ENCODE results near the gene PACSIN3.

DNA sequence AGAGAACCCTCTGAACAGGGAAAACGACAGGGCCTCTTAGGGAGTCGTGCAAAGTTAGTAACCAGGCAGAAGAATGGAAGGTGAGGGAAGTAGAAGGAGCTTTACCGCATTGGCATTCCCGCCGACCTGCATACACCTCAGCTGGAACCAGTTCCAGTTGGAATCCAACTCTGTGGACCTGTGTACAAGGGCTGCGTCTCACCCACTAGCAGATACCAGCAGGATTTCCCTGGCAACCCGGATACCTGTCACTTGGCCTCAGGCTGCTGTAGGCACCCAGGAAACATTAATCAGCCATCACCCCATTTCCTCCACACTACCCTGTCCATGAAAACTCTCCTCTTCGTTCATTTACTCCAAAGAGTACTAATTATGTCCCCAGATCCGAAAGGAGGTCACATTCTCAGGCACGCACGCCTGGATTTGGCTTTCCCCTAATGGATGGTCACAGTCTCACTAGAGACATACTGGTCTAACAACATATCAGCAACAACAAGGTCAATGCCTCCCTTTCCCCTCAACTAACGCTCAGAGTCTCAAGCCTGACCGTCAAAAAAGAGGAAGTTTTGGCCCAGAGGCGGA, 10.4 kb downstream of the PACSIN3 start:
- no peak for TF ChIP-seq SIN3A (IDR thresholded peaks at IDR 0.05; ENCODE audit: borderline replicate concordance, insufficient read depth, low read length)
- no peak for TF ChIP-seq POLR2AphosphoS5 (IDR thresholded peaks at IDR 0.05; ENCODE audit: low read depth, low read length)
- no peak for TF ChIP-seq TAF1 (IDR thresholded peaks at IDR 0.05; ENCODE audit: borderline replicate concordance, insufficient read depth, low read length)

All from PFSK-1 (cell line).